Skeletal muscle tissue (tissue), 4 donors: ENCODE measurements around the gene CDYL. TPM values are rescaled to one million over a fixed set of nuclear protein-coding genes. Genes with fewer than 3 reads are reported as not detected.
"Not testable (repeated sequence)": the region's sequence is repeated elsewhere in the genome, so short reads cannot be mapped to it uniquely, and the experiment has no call there.

Source experiments
- H3K27ac ChIP-seq: one replicate; pipeline ENCODE4 v1.7.0; 2013; ENCODE audit warnings: mild to moderate bottlenecking, low read depth, low read length, inconsistent platforms
- H3K27me3 ChIP-seq, 3 donors: one replicate each; pipeline ENCODE4 v1.7.0; 2013; ENCODE audit warnings: low read length in 3 of 3; ENCODE audit not compliant: control insufficient read depth in 3 of 3, insufficient read depth in 3 of 3
- H3K36me3 ChIP-seq, 3 donors: one replicate each; pipeline ENCODE4 v1.7.0; 2013; ENCODE audit warnings: low read length in 3 of 3; ENCODE audit not compliant: control insufficient read depth in 3 of 3, insufficient read depth in 3 of 3
- H3K4me1 ChIP-seq, 3 donors: one replicate each; pipeline ENCODE4 v1.7.0; 2013; ENCODE audit warnings: low read length in 3 of 3, mild to moderate bottlenecking in 3 of 3; ENCODE audit not compliant: control insufficient read depth in 3 of 3, insufficient read depth in 3 of 3
- H3K4me3 ChIP-seq, 3 donors: one replicate each; pipeline ENCODE4 v1.7.0; 2013; ENCODE audit warnings: low read length in 3 of 3
- H3K9ac ChIP-seq, 3 donors: one replicate each; pipeline ENCODE4 v1.7.0; 2013; ENCODE audit warnings: low read length in 3 of 3, mild to moderate bottlenecking in 3 of 3, moderate library complexity in 2 of 3, low read depth in 1 of 3
- H3K9me3 ChIP-seq, 3 donors: one replicate each; pipeline ENCODE4 v1.7.0; 2013; ENCODE audit warnings: low read length in 3 of 3; ENCODE audit not compliant: control insufficient read depth in 3 of 3
- total RNA-seq: library from RNA; depleted of rRNA; stranded (reverse); fragments of >200 nt; gene quantifications from one replicate; pipeline ENCODE4 v1.2.3, GENCODE V29; 2014
- donor health status: Osteomylitis.

CDYL gene
- total RNA-seq, 1 donor from 2014 or later, result 33.9 TPM

GRCh38 chr6:4997862-4998261, 221.7 kb downstream of the CDYL start:
- no peak overlapping the region for H3K4me3 ChIP-seq
- H3K9me3 ChIP-seq, result no peaks in the 10 kb centered on the region
- no peaks in the 10 kb centered on the region for H3K4me1 ChIP-seq
- no peaks in the 10 kb centered on the region for H3K27me3 ChIP-seq
- H3K9ac ChIP-seq, result no peak overlapping the region
- no peak overlapping the region for H3K27ac ChIP-seq
- peaks cover 13 to 33% (median 33%) of the 10 kb centered on the region in 3 donors for H3K36me3 ChIP-seq

GRCh38 chr6:4999586-4999985, 223.4 kb downstream of the CDYL start:
- Histone ChIP-seq H3K4me3 (no peak overlapping the region), H3K4me1 (peaks cover 0 to 6% (median 5%) of the 10 kb centered on the region in 3 donors), H3K9ac (no peak overlapping the region), H3K9me3 (no peaks in the 10 kb centered on the region), H3K36me3 (peaks cover 13 to 33% (median 32%) of the 10 kb centered on the region in 3 donors), H3K27ac (no peak overlapping the region), H3K27me3 (no peaks in the 10 kb centered on the region)

GRCh38 chr6:5003604-5004372, 227.6 kb downstream of the CDYL start, which contains the start of gene RPP40:
Gene RPP40, minus strand, starts transcription at chr6:5004037. Its CDS starts 35 bp downstream, at chr6:5004002.
- Histone ChIP-seq H3K4me1 (peaks cover 0 to 8% (median 6%) of the 10 kb centered on the region in 3 donors), H3K4me3 (peak within 1 kb of the TSS; percentile 90 to 96 (median 91)), H3K9ac (peak within 1 kb of the TSS; percentile 84 to 92 (median 90)), H3K36me3 (peaks cover 7 to 14% (median 13%) of the 10 kb centered on the region in 3 donors), H3K9me3 (no peaks in the 10 kb centered on the region), H3K27me3 (no peaks in the 10 kb centered on the region), H3K27ac (peak within 1 kb of the TSS; percentile 88)

GRCh38 chr6:5004373-5005037, 228.3 kb downstream of the CDYL start:
- Histone ChIP-seq H3K36me3 (peaks cover 7 to 14% (median 10%) of the 10 kb centered on the region in 3 donors), H3K4me1 (peaks cover 0 to 8% (median 6%) of the 10 kb centered on the region in 3 donors), H3K9me3 (no peaks in the 10 kb centered on the region), H3K9ac (peak overlapping the region; percentile 84 to 92 (median 90)), H3K27me3 (no peaks in the 10 kb centered on the region), H3K4me3 (peak overlapping the region; percentile 90 to 96 (median 91)), H3K27ac (peak overlapping the region; percentile 88)

GRCh38 chr6:5005038-5005433, 228.8 kb downstream of the CDYL start:
- H3K36me3 ChIP-seq, result peaks cover 7 to 14% (median 9%) of the 10 kb centered on the region in 3 donors
- H3K9me3 ChIP-seq, H3K4me3 ChIP-seq, H3K9ac ChIP-seq, H3K27ac ChIP-seq, H3K27me3 ChIP-seq, H3K4me1 ChIP-seq: not testable (repeated sequence)

Other genes with a start within 250 kb of the CDYL start
- 9.9 TPM for gene RPP40, start 227.6 kb downstream of the CDYL start, total RNA-seq